Keratinocyte (primary cell): ENCODE data around the gene SLC44A1. TPM values are rescaled to one million over a fixed set of nuclear protein-coding genes. Genes with fewer than 3 reads are reported as not detected.

Experiments used
- DNase-seq: peaks from one replicate; pipeline ENCODE4 v3.0.0-alpha.2; 2011; ENCODE audit warnings: low read depth, missing footprints, low spot score
- FAIRE-seq: peaks from 2 replicates; lab custom pipeline; 2011; peaks lifted over from hg19 to GRCh38; lab: Jason Lieb, UNC
- H2AFZ ChIP-seq: 2 replicates; pipeline ENCODE4 v1.6.0; 2012; ENCODE audit warnings: low read length, control low read depth, inconsistent platforms; ENCODE audit not compliant: control insufficient read depth
- H3K27ac ChIP-seq: 2 replicates; pipeline ENCODE4 v1.5.1; 2011; ENCODE audit warnings: low read length; ENCODE audit not compliant: control insufficient read depth, insufficient read depth
- H3K27me3 ChIP-seq: 3 replicates; pipeline ENCODE4 v1.6.0; 2011; ENCODE audit warnings: low read length; ENCODE audit not compliant: control insufficient read depth, insufficient read depth; ENCODE audit errors: extremely low read depth
- H3K36me3 ChIP-seq, 2 experiments: 2 replicates in 1 of 2; 3 replicates in 1 of 2; pipeline ENCODE4 v1.5.1; 2011; ENCODE audit warnings: low read length in 2 of 2, mild to moderate bottlenecking in 1 of 2; ENCODE audit not compliant: control insufficient read depth in 2 of 2, insufficient read depth in 2 of 2; ENCODE audit errors: extremely low read depth in 1 of 2
- H3K4me1 ChIP-seq: 3 replicates; pipeline ENCODE4 v1.5.1; 2011; ENCODE audit warnings: low read length; ENCODE audit not compliant: control insufficient read depth, insufficient read depth; ENCODE audit errors: extremely low read depth
- H3K4me2 ChIP-seq: 3 replicates; pipeline ENCODE4 v1.6.0; 2011; ENCODE audit warnings: low read depth, low read length; ENCODE audit not compliant: control insufficient read depth, insufficient read depth; ENCODE audit errors: extremely low read depth
- H3K4me3 ChIP-seq, 3 experiments: fragments of 200-600 bp in 1 of 3; sonication (generic) in 1 of 3; 2 replicates in 2 of 3; 3 replicates in 1 of 3; pipeline ENCODE4 v1.5.1; 2011 to 2016; ENCODE audit warnings: low read length in 3 of 3, mild to moderate bottlenecking in 3 of 3, control low read depth in 2 of 3, inconsistent platforms in 1 of 3, low read depth in 1 of 3, mixed read lengths in 1 of 3, mixed run types in 1 of 3, moderate library complexity in 1 of 3; ENCODE audit not compliant: control insufficient read depth in 2 of 3, insufficient read depth in 2 of 3; ENCODE audit errors: extremely low read depth in 1 of 3
- H3K79me2 ChIP-seq: 2 replicates; pipeline ENCODE4 v1.6.0; 2012; ENCODE audit warnings: low read length; ENCODE audit not compliant: control insufficient read depth, insufficient read depth
- H3K9ac ChIP-seq: 3 replicates; pipeline ENCODE4 v1.6.0; 2011; ENCODE audit warnings: low read length; ENCODE audit not compliant: control insufficient read depth, insufficient read depth; ENCODE audit errors: extremely low read depth
- H3K9me1 ChIP-seq: 3 replicates; pipeline ENCODE4 v1.6.0; 2011; ENCODE audit warnings: low read length; ENCODE audit not compliant: control insufficient read depth, insufficient read depth; ENCODE audit errors: extremely low read depth
- H3K9me3 ChIP-seq: 2 replicates; pipeline ENCODE4 v1.5.1; 2012; ENCODE audit warnings: low read depth, low read length; ENCODE audit not compliant: control insufficient read depth
- H4K20me1 ChIP-seq: 3 replicates; pipeline ENCODE4 v1.6.0; 2011; ENCODE audit warnings: low read length; ENCODE audit not compliant: control insufficient read depth, insufficient read depth; ENCODE audit errors: extremely low read depth
- EZH2 ChIP-seq: IDR thresholded peaks from one replicate; pipeline ENCODE4 v1.6.1; 2012; ENCODE audit warnings: inconsistent platforms, mild to moderate bottlenecking, low read length, moderate library complexity
- dilution Hi-C: fragments of 300-500 bp; cut with MboI; formaldehyde crosslinking; loops from one replicate; pipeline ENCODE4 v1.7.0; 2020; ENCODE audit warnings: low sequenced_read_pairs; ENCODE audit not compliant: extremely low pct_ligation_motif_present
- polyA plus RNA-seq, 5 experiments: library from polyadenylated mRNA; depleted of rRNA in 3 of 5; stranded (reverse) in 3 of 5; stranded (forward) in 1 of 5; unstranded in 1 of 5; fragments of >200 nt; gene quantifications; 1 replicate in 1 of 5; 2 replicates in 3 of 5; 3 replicates in 1 of 5; pipeline versions ENCODE4 v1.2.1 to v1.2.3, GENCODE V29; 2011 to 2012; ENCODE audit warnings: missing spikeins in 2 of 5, low read depth in 1 of 5, low replicate concordance in 1 of 5
- TF ChIP-seq, protein P1 (sequence below), 3 experiments: IDR thresholded peaks in 1 of 3; conservative IDR thresholded peaks in 1 of 3; optimal IDR thresholded peaks in 1 of 3; 2 replicates in 2 of 3; 3 replicates in 1 of 3; pipeline versions ENCODE3 to v1.5.1; 2011; ENCODE audit warnings: low read length in 3 of 3, mild to moderate bottlenecking in 3 of 3, moderate library complexity in 2 of 3, control low read depth in 1 of 3, inconsistent platforms in 1 of 3; ENCODE audit not compliant: insufficient read depth in 2 of 3; ENCODE audit errors: extremely low read depth in 1 of 3

Gene SLC44A1
- polyA plus RNA-seq, 1 donor (not counting 4 experiments of a cell fraction or from before 2014, with no cell fraction given): 22.9 TPM

DNA sequence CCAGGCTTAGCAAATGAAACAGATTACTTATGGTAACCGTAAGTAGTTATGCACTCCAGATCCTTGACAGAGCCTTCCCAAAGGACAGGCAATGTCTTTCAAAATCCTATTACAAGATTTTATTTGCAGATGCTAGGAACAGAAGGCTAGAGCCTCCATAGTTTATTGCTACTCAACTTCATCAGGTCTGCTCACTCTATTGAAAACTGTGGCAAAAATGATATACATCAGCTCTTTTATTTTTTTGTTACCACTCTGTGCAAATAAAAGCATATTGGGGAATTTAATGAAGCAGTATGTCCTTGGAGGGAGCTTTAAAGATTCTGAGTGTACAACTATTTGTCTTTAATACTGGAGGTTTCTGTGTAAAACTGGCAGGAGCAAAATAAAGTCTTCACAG is 46.5 kb downstream of the SLC44A1 start:
- Histone ChIP-seq H3K9me3 (no peaks in the 10 kb centered on the region), H3K4me2 (peak overlapping the region; percentile 37), H3K9me1 (no peaks in the 10 kb centered on the region), H3K4me3 (no peak overlapping the region), H3K9ac (no peak overlapping the region), H3K27ac (peak overlapping the region; percentile 33), H3K79me2 (peaks cover 12% of the 10 kb centered on the region), H2AFZ (no peak overlapping the region), H3K36me3 (no peaks in the 10 kb centered on the region), H4K20me1 (no peaks in the 10 kb centered on the region), H3K4me1 (peaks cover 18% of the 10 kb centered on the region), H3K27me3 (no peaks in the 10 kb centered on the region)
- dilution Hi-C loops: no loop called here
- FAIRE-seq: no peak
- TF ChIP-seq, protein P1, sequence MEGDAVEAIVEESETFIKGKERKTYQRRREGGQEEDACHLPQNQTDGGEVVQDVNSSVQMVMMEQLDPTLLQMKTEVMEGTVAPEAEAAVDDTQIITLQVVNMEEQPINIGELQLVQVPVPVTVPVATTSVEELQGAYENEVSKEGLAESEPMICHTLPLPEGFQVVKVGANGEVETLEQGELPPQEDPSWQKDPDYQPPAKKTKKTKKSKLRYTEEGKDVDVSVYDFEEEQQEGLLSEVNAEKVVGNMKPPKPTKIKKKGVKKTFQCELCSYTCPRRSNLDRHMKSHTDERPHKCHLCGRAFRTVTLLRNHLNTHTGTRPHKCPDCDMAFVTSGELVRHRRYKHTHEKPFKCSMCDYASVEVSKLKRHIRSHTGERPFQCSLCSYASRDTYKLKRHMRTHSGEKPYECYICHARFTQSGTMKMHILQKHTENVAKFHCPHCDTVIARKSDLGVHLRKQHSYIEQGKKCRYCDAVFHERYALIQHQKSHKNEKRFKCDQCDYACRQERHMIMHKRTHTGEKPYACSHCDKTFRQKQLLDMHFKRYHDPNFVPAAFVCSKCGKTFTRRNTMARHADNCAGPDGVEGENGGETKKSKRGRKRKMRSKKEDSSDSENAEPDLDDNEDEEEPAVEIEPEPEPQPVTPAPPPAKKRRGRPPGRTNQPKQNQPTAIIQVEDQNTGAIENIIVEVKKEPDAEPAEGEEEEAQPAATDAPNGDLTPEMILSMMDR (optimal IDR thresholded peaks at IDR 0.05 in 1 of 3, IDR thresholded peaks at IDR 0.05 in 1 of 3, conservative IDR thresholded peaks at IDR 0.05 in 1 of 3; ENCODE audit: extremely low read depth in 1 of 3, insufficient read depth in 2 of 3, low read length in 3 of 3): no peak
- no peak for TF ChIP-seq EZH2
- DNase-seq: no peak

- Histone ChIP-seq H3K4me1 (peaks cover 23% of the 10 kb centered on the region), H4K20me1 (no peaks in the 10 kb centered on the region), H3K9me1 (no peaks in the 10 kb centered on the region), H3K79me2 (peaks cover 12% of the 10 kb centered on the region), H3K4me3 (no peak overlapping the region), H3K4me2 (no peak overlapping the region), H3K9ac (no peak overlapping the region), H3K9me3 (no peaks in the 10 kb centered on the region), H3K27me3 (no peaks in the 10 kb centered on the region), H3K36me3 (no peaks in the 10 kb centered on the region), H3K27ac (no peak overlapping the region), H2AFZ (no peak overlapping the region)
- DNase-seq (no peak), FAIRE-seq (no peak)
- dilution Hi-C loops: no loop called here
- TF ChIP-seq, protein P1 (optimal IDR thresholded peaks at IDR 0.05 in 1 of 3, IDR thresholded peaks at IDR 0.05 in 1 of 3, conservative IDR thresholded peaks at IDR 0.05 in 1 of 3; ENCODE audit: extremely low read depth in 1 of 3, insufficient read depth in 2 of 3, low read length in 3 of 3): no peak
- TF ChIP-seq EZH2: no peak
Measured at GRCh38 chr9:105291422-105291859, 47.0 kb downstream of the SLC44A1 start.
